ENCODE data around the gene TET3.

The TET3 gene

DNA sequence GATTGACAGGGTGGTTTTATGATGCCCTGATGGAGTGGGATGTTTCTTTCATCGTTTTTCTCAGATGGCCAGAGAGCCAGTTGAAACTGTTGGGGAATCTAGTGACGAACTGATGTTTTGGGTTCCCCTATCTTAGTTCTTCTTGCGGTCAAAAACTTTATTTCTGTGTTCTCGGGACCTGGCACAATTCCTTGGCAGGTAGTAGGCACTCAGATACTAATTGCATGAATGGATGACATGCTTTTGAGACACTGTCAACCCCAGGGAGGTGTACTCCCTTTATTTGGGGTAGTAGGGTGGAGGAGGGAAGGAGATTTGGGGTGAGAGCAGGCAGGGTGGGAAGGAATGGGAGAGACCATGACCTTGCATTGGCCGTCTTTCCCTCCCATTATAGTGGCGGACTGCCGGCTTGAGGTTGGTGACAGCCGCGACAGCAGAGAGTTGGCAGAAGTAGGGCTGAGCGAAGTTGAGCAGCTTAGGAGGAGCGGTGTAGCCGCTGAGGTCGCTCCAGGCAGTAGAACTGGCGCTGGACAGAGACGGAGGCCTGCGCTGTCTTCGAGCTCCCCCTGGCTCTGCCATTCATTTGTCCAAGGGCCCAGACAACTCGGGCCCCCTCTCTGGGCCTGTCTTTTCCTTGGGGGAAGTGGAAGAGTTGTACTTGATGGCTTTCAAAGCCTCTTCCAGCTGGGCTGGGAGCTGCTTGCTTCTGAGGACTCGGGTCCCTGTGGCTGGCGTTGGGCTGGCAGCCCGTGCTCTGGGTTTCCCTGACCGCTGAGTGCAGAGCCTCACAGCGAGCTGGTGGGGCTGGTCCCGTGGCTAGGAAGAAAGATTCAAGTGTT is 2.6 kb downstream of the TET3 start:
- no peak for DNase-seq (ENCODE audit: low read depth in 2 of 2)

DNA sequence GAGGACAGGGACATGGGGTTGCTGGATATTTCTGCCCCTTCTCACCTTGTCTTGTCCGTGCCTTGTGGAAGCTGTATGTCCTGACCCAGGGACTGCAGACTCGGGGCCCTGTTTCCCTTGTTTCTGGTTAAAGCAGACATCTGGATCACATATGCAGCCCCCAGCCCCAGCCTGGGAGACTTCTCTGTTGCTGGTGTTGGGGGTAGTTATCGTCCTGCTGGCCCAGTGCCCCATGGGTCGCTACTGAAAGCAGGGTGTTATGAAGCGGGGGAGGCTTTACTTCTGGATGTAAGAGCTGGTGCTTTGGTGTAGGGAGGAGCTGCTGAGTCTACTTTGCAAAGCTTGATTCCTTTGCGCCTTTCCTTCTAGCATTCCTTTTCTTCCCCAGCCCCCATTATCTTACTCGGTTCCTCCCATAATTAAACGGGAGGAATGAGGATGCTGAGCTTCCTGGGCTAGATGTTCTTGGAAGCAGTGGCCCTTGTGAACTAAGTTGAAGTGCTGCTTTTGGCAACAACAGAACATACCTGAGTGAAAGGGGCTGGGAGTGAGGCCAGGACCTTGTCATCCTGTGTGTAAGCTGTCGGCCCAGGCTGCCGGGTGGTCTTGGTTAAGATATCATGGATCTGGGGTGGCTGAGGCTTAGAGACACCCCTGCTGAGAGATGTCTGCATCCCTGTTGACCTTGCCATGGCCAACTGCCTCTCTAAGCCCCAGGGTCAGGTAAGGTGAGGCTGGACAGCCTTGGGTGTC is 3.4 kb downstream of the TET3 start:
- DNase-seq (ENCODE audit: low read depth in 2 of 2), result no peak

DNA sequence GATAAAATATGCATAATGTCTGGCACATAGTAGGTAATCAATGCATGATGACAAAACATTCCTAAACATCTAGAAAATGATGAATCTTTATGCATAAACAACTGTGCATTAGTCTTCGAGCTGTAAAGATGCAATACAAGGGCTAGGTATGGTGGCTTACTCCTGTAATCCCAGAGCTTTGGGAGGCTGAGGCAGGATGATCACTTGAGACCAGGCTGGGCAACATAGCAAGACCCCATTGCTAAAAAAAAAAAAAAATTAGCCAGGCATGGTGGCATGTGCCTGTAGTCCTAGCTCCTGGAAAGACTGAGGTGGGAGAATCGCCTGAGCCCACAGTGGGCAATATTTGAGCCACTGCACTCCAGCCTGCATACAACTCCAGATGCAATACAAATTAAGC is 5.3 kb downstream of the TET3 start:
- DNase-seq (ENCODE audit: low read depth in 2 of 2), result no peak

GRCh38 chr2:73990531-73990930 is 5.8 kb downstream of the TET3 start:
- DNase-seq (ENCODE audit: low read depth in 2 of 2), result no peak

- DNase-seq (ENCODE audit: low read depth in 2 of 2), result no peak
Measured at GRCh38 chr2:73992036-73992435, 7.3 kb downstream of the TET3 start.

GRCh38 chr2:73993376-73993775 is 8.7 kb downstream of the TET3 start:
- DNase-seq (ENCODE audit: low read depth in 2 of 2), result no peak

GRCh38 chr2:73993778-73994177 is 9.1 kb downstream of the TET3 start:
- DNase-seq (ENCODE audit: low read depth in 2 of 2), result no peak

DNA sequence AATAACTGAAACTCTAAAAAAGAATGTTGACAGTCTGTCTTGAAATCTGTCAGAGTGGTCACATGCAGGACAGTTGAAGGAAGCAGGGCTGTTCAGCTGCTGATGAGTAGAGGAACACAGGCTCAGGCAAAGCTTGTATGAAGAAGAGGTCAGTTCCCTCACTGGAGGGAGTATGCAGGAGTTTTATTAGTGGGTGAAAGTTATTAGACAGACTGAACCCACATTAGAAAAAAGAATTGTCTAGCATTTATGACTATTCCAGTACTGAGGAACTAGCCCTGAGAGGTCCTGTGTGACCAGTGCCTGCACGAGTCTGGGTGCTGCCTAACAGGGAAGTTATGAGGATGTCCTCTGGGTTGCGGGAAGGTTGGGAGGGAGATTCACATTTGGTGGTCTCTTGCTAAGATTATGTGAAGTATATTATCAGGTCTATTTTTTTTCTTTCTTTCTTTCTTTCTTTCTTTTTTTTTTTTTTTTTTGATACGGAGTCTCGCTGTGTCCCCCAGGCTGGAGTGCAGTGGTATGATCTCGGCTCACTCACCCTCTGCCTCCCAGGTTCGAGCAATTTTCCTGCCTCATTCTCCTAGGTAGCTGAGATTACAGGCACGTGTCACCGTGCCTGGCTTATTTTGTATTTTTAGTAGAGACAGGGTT is 9.6 kb downstream of the TET3 start:
- DNase-seq (ENCODE audit: low read depth in 2 of 2), result no peak

DNA sequence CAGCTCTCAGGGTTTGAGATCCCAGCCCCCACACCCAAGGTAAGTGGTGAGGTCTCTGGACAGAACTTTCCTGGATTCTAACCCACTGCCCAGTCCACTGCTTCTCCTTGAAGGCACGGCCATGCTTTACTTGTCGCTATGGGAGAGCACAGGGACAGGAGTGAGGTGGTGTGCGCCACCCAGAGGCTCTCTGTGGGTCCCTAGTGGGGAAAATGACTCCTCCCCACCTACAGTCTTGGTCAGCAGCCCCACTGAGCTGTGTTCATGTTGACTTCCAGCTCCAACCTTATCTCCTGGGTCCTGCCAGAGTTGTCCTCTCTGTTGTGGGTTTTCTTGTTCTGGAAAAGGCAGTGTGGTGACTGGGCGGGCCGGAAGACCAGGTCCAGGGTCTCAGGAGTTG is 11.1 kb downstream of the TET3 start:
- DNase-seq (ENCODE audit: low read depth in 2 of 2), result no peak

DNA sequence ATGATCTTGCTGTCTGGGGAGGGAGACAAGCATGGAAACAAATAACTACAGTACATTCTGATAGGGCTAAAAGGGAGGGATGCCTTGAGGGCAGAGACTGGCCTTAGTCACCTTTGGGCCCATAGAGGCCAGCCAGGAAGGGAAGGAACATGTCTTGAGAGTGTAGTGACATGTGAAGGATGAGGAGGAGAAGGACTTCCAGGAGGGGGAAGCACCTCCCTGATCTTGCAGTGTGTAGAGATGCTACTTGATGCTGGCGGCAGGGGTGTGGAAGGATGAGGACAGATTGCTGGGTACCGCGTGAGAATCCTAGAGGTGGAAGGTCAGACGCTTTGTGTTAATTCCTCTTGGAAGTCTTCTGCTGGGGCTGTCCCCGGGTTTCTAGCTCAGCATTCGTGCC is 13.1 kb downstream of the TET3 start:
- DNase-seq (ENCODE audit: low read depth in 2 of 2), result no peak

DNA sequence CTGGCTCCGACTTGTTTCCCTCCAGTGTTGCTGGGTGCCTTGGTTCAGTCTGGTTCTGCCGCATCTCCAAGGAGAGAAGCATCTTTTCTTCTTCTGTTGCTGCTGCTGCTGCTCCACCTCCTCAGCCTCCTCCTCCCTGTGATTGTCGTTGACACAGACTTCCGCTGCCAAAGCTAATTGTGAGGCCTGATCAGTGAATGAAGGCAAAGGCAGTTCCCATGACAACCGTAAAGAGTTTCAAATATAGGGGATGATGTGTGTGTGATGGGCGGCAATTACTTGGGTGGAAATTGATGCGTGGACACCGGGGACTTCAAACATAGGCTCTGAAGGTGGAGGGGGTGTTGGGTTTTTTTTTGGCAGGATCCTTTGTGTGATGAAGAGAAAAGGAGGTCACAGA is 13.7 kb downstream of the TET3 start:
- DNase-seq (ENCODE audit: low read depth in 2 of 2), result no peak

- DNase-seq (ENCODE audit: low read depth in 2 of 2), result no peak
Measured at GRCh38 chr2:73998933-73999332, 14.2 kb downstream of the TET3 start.

DNA sequence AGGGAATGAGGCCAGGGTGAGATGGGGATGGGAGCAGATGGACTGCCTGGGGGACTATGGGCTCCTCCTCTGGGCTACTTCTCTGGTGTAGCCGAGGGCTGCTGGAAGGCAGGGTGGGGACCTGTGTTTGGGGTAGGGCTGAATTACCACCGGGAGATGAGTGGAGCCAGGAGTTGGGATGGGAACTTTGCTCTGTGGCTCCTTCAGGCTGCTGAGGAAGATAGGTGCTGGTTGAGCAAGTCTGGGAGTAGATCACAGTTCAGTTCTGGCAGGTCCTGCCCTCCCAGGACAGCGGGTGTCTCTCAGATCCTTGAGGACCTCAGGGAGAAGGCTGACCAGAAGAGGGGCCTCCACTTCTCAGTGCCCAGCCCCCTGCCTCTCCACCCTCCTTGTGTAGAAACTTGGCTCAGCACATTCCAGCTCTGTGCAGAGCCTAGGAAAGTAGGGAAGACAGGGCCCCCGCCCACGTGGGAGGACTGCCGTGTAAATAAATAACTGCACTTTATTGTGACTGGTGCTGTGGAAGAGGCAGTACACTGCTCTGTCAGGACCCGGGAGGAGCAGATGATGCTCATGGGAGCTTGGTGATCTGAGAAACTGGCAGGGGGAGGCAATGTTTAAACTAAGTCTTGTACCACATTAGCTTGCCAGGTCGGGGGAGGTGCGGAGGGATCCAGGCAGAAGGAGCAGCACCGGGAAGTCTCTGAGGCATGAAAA is 15.3 kb downstream of the TET3 start:
- DNase-seq (ENCODE audit: low read depth in 2 of 2), result no peak

GRCh38 chr2:74000666-74001065 is 16.0 kb downstream of the TET3 start:
- no peak for DNase-seq (ENCODE audit: low read depth in 2 of 2)

- no peak for DNase-seq (ENCODE audit: low read depth in 2 of 2)
Measured at GRCh38 chr2:74001121-74001520, 16.4 kb downstream of the TET3 start.

- no peak for DNase-seq (ENCODE audit: low read depth in 2 of 2)
Measured at GRCh38 chr2:74001781-74002504, 17.2 kb downstream of the TET3 start.

DNA sequence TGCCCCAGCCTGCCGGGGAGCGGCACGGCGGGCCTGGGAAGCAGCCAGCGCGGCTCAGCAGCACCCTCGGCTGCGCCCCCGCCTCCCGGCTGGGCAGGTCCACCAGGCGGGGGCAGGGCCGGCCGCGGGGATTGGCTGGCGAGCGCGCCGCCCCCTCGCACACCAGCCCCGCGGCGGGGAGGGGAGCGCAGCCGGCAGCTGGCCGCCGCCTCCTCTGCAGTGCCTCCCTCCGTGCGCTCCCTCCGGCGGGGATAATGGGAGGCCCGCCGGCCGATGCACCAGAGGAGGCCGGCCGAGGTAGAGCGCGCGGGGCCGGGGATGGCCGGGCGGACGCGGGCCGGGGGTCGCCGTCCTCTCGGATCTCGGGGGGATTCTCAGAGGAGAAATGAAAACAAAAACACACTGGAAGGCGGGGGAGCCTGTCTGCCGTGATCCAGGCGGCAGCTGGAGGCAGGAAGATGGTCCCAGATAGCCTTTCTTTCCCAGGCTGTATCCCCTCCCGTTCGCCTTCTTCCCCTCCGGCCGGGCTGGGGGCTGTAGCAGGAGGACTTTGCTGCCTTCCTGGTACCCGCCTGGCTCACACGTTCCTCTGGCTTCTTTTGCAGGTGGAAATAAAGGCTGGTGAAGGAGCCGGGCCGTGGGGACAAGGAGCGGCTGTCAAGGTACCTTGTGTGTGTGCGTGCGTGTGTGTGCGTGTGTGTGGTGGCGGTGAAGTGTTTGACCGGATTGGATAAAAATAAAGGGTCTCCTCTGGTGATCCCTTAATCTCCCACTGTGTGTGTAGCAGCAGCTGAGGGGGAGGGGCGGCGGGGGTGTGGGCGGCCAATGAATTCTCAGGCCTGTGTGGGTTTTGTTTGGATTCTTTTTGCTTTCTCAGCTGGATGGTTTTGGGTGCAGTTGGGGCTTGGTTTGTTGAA is 18.1 kb downstream of the TET3 start:
- DNase-seq (ENCODE audit: low read depth in 2 of 2), result peak; percentile 44 to 54

GRCh38 chr2:74003494-74004211 is 18.9 kb downstream of the TET3 start:
- no peak for DNase-seq (ENCODE audit: low read depth in 2 of 2)
